PFSK-1 (cell line): ENCODE results near the gene E2F1.

Experiments
- FOXP2 ChIP-seq: optimal IDR thresholded peaks from 2 replicates; pipeline ENCODE3; 2011; ENCODE audit warnings: borderline replicate concordance, control low read depth, inconsistent platforms; ENCODE audit not compliant: insufficient read depth; ENCODE audit errors: extremely low read length, extremely low read depth
- POLR2AphosphoS5 ChIP-seq: IDR thresholded peaks from 2 replicates; pipeline ENCODE4 v1.6.1; 2012; ENCODE audit warnings: low read depth, mild to moderate bottlenecking, control low read depth, low read length, moderate library complexity
- SIN3A ChIP-seq: IDR thresholded peaks from 2 replicates; pipeline ENCODE4 v1.6.1; 2012; ENCODE audit warnings: mild to moderate bottlenecking, low read length, moderate library complexity, borderline replicate concordance; ENCODE audit not compliant: insufficient read depth
- TAF1 ChIP-seq: IDR thresholded peaks from 2 replicates; pipeline ENCODE4 v1.6.1; 2012; ENCODE audit warnings: low read length, control low read depth, borderline replicate concordance; ENCODE audit not compliant: insufficient read depth
- TF ChIP-seq, protein P1 (sequence below), 2 experiments: IDR thresholded peaks; 2 replicates each; pipeline versions ENCODE4 v1.6.1 to v1.8.0; 2011 to 2012; ENCODE audit warnings: low read depth in 2 of 2, low read length in 2 of 2, control low read depth in 1 of 2, inconsistent platforms in 1 of 2, mild to moderate bottlenecking in 1 of 2, moderate library complexity in 1 of 2; ENCODE audit not compliant: insufficient read depth in 1 of 2

The E2F1 gene

DNA sequence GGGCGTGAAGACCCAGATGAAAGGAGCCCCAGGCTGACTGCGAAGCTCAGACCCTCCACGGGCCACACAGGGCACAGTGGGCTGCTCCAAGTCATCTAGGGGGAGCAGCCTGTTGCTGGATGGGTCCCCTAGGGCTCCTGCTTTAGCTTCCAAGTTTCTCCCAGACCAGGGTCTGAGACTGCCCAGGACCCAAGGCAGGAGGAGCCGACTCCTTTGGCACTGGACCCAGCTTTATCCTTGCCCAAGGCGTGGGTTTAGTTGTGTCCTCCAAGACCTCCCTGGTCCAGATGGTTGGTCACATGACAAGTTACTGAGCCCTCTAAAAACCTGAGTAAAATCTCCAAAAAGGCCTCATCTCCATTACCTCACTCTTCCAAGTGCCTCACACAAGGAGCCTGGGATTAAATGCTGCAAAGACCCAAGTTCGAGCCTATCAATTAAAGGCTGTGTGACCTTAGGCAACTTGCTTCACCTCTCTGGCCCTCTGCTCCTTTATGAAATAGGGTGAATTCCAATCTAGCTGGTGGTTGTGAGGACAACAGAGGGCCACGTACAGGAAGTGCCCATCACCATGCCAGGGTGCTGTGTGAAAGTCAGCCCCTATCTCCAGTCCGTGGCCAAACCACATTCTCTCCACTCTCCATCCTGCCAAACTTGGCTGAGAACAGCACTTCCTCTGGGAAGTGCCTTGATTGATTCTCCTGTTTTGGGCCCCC is 14.5 kb downstream of the E2F1 start:
- TF ChIP-seq, protein P1, sequence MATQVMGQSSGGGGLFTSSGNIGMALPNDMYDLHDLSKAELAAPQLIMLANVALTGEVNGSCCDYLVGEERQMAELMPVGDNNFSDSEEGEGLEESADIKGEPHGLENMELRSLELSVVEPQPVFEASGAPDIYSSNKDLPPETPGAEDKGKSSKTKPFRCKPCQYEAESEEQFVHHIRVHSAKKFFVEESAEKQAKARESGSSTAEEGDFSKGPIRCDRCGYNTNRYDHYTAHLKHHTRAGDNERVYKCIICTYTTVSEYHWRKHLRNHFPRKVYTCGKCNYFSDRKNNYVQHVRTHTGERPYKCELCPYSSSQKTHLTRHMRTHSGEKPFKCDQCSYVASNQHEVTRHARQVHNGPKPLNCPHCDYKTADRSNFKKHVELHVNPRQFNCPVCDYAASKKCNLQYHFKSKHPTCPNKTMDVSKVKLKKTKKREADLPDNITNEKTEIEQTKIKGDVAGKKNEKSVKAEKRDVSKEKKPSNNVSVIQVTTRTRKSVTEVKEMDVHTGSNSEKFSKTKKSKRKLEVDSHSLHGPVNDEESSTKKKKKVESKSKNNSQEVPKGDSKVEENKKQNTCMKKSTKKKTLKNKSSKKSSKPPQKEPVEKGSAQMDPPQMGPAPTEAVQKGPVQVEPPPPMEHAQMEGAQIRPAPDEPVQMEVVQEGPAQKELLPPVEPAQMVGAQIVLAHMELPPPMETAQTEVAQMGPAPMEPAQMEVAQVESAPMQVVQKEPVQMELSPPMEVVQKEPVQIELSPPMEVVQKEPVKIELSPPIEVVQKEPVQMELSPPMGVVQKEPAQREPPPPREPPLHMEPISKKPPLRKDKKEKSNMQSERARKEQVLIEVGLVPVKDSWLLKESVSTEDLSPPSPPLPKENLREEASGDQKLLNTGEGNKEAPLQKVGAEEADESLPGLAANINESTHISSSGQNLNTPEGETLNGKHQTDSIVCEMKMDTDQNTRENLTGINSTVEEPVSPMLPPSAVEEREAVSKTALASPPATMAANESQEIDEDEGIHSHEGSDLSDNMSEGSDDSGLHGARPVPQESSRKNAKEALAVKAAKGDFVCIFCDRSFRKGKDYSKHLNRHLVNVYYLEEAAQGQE (IDR thresholded peaks at IDR 0.05; ENCODE audit: insufficient read depth in 1 of 2, low read depth in 2 of 2, low read length in 2 of 2) = no peak
- TF ChIP-seq TAF1 (no peak), FOXP2 (no peak), SIN3A (no peak), POLR2AphosphoS5 (no peak)

DNA sequence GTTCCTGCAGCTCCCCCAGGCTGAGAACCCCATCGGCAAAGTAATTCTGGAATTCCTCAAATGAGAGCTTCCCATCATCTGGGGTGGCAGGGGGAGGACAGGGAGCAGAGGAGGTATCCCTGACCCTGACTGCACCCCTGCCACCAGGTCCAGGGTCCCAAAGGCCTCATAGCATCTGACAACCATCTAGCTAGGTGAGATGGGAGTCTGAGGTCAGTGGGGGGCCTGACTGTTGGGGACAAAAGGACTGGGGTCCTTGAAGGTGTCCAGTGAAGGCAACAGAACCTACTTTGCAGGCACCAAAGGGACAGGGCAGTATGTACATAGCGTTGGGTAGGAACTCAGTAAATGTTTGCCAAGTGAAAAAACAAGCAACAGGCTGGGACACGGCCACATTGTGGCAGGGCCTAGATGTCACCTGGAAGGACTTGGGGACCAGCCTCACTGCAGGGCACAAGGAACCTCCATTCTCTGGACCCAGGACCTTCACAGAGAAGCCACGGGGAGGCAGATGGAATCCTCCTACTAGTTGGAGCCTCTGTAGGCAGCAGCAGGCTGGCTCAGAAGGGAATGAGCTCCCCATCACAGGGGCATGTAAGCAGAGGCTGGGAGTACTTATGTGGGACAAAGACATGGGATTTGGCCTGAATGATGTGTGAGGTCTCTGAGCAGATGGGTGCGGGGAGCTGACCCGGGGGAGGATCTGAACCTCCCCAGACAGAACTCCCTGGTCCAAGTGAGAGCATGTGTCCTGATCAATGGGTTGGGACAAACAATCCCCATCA is 15.3 kb downstream of the E2F1 start:
- TF ChIP-seq TAF1 = no peak
- TF ChIP-seq SIN3A = no peak
- TF ChIP-seq, protein P1 (IDR thresholded peaks at IDR 0.05; ENCODE audit: insufficient read depth in 1 of 2, low read depth in 2 of 2, low read length in 2 of 2) = no peak
- TF ChIP-seq FOXP2 = no peak
- no peak for TF ChIP-seq POLR2AphosphoS5

DNA sequence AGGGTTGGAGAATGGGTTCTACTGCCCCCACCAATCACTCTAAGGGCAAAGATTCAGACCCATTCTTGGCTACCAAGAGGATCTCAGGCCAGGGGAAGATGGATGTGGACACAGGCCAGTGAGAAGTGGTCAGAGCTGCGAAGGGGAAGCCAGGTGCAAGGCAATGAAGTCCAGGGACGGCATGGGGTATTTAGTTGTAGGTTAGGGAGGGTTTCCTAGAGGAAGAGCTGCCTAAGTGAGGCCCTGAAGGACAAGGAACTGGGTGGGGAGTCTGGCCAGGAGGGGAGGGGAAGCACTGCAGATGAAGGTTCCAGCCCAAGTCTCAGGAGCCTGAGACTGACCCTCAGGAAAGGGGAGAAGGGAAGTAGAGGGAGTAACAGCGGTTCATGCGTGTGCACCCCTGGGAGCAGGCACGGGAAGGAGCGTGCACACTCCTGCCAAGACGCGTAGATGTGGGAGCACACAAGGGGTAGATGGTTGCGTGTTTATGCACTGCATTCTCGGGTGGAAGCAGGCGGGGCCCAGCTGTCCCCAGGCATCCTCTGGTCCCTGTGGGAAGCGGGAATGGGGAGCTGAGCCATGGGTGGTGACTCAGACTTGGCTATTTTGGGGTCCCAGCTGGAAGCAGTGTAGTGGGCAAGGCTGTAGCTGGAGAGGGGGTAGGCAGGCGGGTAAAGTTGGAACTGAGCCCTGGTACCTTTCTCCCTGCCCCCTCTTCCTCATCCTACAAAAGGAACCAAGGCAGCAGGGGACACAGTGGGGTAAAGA is 16.1 kb downstream of the E2F1 start:
- TF ChIP-seq FOXP2 (no peak), TAF1 (no peak), POLR2AphosphoS5 (no peak), SIN3A (no peak)
- TF ChIP-seq, protein P1 (IDR thresholded peaks at IDR 0.05; ENCODE audit: insufficient read depth in 1 of 2, low read depth in 2 of 2, low read length in 2 of 2) = no peak

DNA sequence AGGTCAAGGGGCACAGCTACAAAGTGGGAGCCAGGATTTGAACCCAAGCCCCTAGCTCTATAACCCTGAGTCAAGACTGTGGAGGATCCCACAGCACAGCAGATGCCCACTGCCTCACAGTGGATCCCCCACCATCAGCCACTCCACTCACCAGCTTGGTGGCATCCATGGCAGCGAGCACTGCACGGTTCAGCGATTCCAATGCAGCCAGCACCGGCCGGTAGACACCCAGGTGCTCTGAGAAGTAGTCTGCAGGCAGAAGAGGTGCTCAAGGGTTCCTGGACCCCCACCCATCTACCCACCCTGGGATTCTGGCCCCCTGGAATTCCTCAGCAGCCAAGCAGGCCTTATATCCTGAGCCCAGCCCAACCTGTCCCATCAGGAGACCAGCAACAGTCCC is 17.0 kb downstream of the E2F1 start:
- TF ChIP-seq, protein P1 (IDR thresholded peaks at IDR 0.05; ENCODE audit: insufficient read depth in 1 of 2, low read depth in 2 of 2, low read length in 2 of 2) = no peak
- no peak for TF ChIP-seq POLR2AphosphoS5
- TF ChIP-seq SIN3A = no peak
- TF ChIP-seq TAF1 = no peak
- TF ChIP-seq FOXP2 = no peak
